Measurements from ENCODE around the gene ARHGEF40. TPM values are rescaled to one million over a fixed set of nuclear protein-coding genes. Genes with fewer than 3 reads are reported as not detected.

Gene ARHGEF40
- polyA plus RNA-seq, 3 donors from 2014 or later: 0.23 to 0.35 TPM; not detected in 1

DNA sequence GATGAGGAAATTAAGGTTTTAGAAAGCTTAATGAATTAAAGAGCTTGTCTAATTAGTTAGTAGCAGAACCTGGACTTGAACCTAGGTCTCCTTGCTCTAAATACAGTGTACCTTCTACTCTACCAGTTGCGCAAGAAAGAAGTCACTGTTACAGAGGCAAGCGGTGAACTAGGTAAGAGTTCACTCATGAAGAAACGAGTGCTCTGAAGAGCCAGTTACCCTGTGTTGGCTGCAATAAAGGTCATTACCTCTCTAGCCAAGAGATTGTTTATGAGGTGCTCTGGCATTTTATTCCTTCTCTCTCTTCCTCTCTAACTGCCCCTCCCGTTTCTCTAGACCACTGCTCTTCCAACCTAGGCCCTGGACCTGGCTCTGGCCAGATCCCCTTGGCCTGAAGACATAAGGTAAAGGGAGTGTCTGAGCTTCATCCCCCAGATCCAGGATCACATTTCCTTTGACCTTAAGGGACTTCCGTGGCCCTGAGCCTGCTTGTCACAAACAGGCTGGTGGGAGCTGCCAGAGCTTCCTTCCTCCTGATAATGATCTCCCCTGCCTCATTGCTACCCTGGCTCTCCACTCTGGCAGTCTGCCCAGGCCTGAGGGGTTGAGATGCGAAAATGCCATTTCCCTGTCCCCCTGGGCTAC, 26.0 kb upstream of the ARHGEF40 start:
- DNase-seq: no peak
- Mint-ChIP-seq H3K4me3 (no peak overlapping the region), H3K9me3 (no peaks in the 10 kb centered on the region), H3K4me1 (no peaks in the 10 kb centered on the region), H3K36me3 (no peaks in the 10 kb centered on the region), H3K27ac (no peak overlapping the region), H3K27me3 (ENCODE audit: low read depth in 3 of 3) (peaks cover 4 to 6% (median 5%) of the 10 kb centered on the region in 3 donors)

DNA sequence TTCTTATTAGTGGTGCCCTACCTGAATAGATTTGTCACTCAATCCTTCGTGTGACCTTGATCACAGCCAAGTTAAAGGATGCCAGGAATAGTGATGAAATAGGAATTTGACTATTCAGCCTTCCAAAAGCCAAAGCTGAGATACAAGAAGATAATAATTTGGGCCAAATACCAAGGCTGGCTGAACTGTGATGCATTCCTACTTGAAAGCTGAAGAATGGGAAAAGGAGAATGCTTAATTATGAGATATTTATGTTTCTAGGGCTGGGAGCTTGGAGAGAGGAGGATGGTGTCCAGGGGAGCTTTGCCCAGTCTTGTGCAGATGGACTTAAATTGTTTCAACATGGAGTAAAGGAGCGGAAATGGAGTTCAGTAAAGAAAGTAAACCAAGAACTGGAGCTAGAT, 22.7 kb upstream of the ARHGEF40 start:
- no peaks in the 10 kb centered on the region for H3K36me3 Mint-ChIP-seq
- H3K4me3 Mint-ChIP-seq: no peak overlapping the region
- H3K9me3 Mint-ChIP-seq: no peaks in the 10 kb centered on the region
- no peaks in the 10 kb centered on the region for H3K4me1 Mint-ChIP-seq
- H3K27ac Mint-ChIP-seq: no peak overlapping the region
- peaks cover 3 to 6% (median 4%) of the 10 kb centered on the region in 3 donors for H3K27me3 Mint-ChIP-seq (ENCODE audit: low read depth in 3 of 3)
- no peak for DNase-seq

DNA sequence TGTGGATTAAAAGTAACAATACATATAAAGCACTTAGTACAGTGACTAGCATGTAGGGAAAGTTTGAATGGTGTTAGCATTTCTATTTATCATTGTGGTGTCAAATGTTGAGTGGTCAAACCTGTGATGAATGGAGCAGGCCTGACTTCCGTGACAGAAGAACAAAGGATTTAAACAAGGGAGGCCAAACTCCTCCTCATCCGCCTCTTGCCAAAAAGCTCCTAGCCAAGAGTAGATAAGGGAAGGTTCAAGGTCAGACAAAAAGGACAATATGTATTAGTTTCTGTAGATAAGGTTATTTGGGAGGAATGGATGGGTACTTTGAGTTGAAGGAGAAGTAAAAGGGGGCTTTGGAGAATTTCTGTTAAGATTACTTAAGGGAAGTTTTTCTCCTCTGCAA, 21.5 kb upstream of the ARHGEF40 start:
- no peak for DNase-seq
- no peaks in the 10 kb centered on the region for H3K4me1 Mint-ChIP-seq
- no peak overlapping the region for H3K4me3 Mint-ChIP-seq
- peaks cover 0 to 2% (median 2%) of the 10 kb centered on the region in 3 donors for H3K27me3 Mint-ChIP-seq (ENCODE audit: low read depth in 3 of 3)
- H3K9me3 Mint-ChIP-seq: no peaks in the 10 kb centered on the region
- no peaks in the 10 kb centered on the region for H3K36me3 Mint-ChIP-seq
- no peak overlapping the region for H3K27ac Mint-ChIP-seq

DNA sequence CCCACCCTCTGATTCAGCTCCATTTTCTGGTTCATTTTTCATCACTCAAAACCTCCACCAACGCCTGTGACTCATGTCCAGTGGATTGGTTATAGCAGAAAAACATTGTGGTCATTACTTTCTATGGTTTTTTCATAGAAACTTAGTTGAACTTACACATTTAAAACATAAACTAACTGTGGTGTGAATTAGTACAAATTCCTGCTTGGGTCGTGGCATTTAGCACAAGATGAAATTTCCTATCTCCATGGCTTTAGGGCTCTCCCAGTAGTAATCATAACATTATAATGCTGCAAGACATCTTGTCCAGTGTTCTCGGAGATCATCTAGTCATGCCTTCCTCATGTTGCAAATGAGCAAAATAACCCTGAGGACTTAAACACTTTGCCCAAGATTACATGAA, 20.8 kb upstream of the ARHGEF40 start:
- no peak overlapping the region for H3K27ac Mint-ChIP-seq
- peaks cover 0 to 2% (median 2%) of the 10 kb centered on the region in 3 donors for H3K27me3 Mint-ChIP-seq (ENCODE audit: low read depth in 3 of 3)
- H3K9me3 Mint-ChIP-seq: no peaks in the 10 kb centered on the region
- H3K4me3 Mint-ChIP-seq: no peak overlapping the region
- no peaks in the 10 kb centered on the region for H3K4me1 Mint-ChIP-seq
- DNase-seq: no peak
- H3K36me3 Mint-ChIP-seq: no peaks in the 10 kb centered on the region

DNA sequence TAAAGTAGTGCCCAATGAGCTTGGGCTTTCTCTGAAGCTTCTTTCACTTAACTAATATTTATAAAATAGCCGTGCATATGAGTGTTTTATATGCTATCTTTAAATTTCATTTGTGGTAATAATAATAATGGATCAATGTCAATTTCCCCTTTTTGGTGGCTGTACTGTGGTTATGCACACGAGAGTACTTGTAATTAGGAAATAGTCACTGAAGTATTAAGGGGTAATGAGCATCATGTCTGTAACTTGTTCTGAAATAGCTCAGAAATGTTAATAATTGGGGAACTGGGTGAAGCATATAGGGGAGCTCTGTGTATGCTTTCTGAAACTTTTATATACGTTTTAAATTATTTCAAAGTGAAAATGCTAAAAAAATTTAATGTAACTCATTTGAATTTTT, 19.5 kb upstream of the ARHGEF40 start:
- Mint-ChIP-seq H3K9me3 (no peaks in the 10 kb centered on the region), H3K27ac (no peak overlapping the region), H3K27me3 (ENCODE audit: low read depth in 3 of 3) (peaks cover 0 to 2% (median 0%) of the 10 kb centered on the region in 3 donors), H3K36me3 (no peaks in the 10 kb centered on the region), H3K4me1 (no peaks in the 10 kb centered on the region), H3K4me3 (no peak overlapping the region)
- no peak for DNase-seq

DNA sequence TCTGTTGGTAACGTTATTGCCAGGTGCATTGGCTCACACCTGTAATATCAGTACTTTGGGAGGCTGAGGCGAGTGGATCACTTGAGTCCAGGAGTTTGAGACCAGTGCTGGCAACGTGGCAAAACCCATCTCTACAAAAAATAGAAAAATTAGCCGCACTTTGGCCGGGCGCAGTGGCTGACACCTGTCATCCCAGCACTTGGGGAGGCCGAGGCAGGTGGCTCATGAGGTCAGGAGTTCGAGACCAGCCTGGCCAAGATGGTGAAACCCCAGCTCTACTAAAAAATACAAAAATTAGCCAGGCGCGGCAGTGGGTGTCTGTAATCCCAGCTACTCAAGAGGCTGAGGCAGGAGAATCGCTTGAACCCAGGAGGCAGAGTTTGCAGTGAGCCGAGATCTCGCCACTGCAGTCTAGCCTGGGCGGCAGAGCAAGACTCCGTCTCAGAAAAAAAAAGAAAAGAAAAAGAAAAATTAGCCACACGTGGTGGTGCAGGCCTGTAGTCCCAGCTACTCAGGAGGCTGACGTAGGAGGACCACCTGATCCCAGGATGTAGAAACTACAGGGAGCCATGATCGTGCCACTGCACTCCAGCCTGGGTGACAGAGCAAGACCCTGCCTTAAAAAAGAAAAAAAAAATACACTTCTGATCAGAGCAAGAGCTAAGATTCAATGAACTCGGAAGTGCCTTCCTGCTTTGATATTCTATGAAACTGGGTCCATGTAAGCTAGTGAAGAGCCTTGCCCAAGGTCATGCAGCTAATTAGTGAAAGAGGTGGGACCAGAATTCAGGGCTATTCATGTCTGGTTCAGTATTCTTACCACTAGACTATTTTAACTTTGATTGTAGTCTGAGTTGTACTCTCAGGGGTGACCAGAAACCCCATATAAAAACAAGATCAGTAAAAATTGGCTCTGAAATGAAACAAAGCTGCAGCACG, 16.7 kb upstream of the ARHGEF40 start:
- no peak for DNase-seq
- Mint-ChIP-seq H3K36me3 (no peaks in the 10 kb centered on the region), H3K27me3 (ENCODE audit: low read depth in 3 of 3) (peaks cover 0 to 7% (median 2%) of the 10 kb centered on the region in 3 donors), H3K4me1 (no peaks in the 10 kb centered on the region), H3K4me3 (no peak overlapping the region), H3K9me3 (no peaks in the 10 kb centered on the region), H3K27ac (no peak overlapping the region)

DNA sequence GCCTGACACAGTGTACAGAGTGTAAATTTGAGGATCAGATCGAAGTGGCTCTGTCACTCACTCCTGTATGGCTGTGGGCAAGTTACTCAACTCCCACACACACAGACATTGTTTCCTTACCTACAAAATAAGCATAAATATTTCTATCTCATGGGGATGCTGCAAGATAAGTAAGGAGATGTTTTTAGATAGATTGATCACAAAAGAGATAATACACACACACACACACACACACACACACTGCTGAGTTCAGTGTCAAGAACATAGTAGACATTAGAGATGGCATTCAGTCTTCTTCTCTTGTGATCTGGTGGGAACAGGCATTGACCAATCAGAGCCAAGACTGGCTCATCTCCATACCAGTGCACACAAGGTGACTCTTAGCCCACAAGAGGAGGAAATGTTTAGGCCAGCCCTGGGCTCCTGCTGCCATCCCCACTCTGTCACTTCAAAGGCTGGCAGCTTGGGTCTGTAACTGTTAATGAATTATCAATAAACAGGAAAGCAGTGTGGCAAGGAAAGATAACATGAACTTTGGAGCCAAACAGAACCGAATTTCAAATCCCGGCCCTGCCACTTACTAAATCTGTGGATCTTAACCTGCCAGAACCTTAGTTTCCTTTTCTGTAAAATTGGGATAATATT, 15.9 kb upstream of the ARHGEF40 start:
- H3K4me3 Mint-ChIP-seq: no peak overlapping the region
- peaks cover 0 to 7% (median 2%) of the 10 kb centered on the region in 3 donors for H3K27me3 Mint-ChIP-seq (ENCODE audit: low read depth in 3 of 3)
- H3K36me3 Mint-ChIP-seq: no peaks in the 10 kb centered on the region
- H3K4me1 Mint-ChIP-seq: no peaks in the 10 kb centered on the region
- DNase-seq: no peak
- no peak overlapping the region for H3K27ac Mint-ChIP-seq
- no peaks in the 10 kb centered on the region for H3K9me3 Mint-ChIP-seq

DNA sequence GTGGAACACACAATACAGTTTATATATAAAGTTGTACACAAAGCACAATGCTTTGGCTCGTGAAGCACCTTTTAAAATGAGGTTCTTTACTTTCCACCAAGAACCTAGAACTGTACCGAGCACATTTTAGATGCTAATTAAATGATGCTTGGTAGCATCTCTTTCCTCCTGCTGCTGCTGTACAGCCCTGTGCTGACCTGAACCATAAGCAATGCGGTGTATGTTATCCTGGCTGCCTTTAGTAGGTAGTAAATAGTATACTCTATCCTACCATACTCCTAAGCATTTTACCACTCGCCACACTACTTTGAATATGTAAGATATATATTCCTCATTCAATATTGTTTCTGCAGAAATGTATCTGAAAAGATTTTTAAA, 15.3 kb upstream of the ARHGEF40 start:
- Mint-ChIP-seq H3K27ac (no peak overlapping the region), H3K4me3 (no peak overlapping the region), H3K9me3 (no peaks in the 10 kb centered on the region), H3K4me1 (no peaks in the 10 kb centered on the region), H3K27me3 (ENCODE audit: low read depth in 3 of 3) (peaks cover 0 to 7% (median 2%) of the 10 kb centered on the region in 3 donors), H3K36me3 (no peaks in the 10 kb centered on the region)
- no peak for DNase-seq

DNA sequence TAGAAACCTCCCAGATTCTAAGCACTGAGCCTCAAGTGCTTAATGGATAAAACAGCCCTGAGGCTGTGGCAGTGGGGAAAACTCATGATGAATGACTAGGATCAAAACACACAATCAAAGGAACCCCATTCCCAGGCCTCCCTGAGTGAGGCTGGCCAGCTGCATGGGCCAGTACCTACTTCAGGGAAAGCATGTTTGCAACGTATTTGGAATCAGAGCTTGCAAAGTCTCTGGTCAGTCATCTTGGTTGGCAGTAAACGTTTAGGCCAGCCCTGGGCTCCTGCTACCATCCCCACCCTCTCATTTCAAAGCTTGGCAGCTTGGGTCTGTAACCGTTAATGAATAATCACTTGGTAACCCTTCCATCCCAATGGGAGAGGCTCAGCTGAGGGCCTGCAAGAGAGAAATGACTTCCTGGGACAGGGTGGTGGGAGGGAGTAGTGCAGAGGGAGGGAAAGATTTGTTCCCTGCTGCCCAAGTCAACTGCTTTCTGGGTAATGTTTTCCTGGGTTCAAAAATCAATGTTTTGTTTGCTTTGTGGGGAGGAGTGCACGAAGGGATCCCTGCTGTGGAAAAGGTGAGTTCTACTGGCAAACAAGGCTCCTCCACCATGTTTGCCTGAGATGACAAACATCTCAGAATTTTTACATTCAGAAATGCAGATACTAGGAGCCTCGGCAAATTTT, 14.5 kb upstream of the ARHGEF40 start:
- Mint-ChIP-seq H3K36me3 (no peaks in the 10 kb centered on the region), H3K4me3 (no peak overlapping the region), H3K9me3 (no peaks in the 10 kb centered on the region), H3K27me3 (ENCODE audit: low read depth in 3 of 3) (peaks cover 0 to 7% (median 2%) of the 10 kb centered on the region in 3 donors), H3K4me1 (no peaks in the 10 kb centered on the region), H3K27ac (no peak overlapping the region)
- no peak for DNase-seq

DNA sequence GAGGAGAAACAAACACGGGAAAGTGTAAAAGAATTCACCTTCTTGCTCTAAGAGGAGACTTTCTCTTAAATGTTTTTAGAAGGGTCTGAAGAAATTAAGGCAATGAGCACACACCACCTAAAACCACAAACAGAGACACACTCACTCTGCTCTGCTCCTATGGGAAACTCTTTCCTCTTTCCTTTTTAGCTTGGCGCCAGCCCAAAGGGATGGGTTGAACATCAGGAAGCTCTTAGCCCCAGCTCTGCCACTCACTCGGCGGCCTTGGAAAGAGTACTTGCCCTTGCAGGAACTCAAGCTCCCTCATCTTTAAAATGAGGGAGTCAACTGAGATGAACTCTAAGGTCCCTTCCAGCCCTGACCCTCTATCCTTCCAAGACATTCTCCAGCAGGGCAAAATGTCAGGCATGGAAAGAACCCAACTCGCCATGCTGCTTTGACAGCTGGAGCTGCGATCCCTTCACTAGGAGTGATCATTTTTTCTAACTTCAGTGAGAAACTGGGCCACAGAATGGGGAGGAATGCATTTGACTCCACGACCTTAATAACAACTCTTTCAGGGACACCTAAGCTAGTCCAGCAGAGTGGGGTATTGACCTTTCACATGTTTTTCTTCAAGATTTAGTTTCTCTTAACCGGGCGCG, 13.5 kb upstream of the ARHGEF40 start:
- no peak overlapping the region for H3K4me3 Mint-ChIP-seq
- no peaks in the 10 kb centered on the region for H3K4me1 Mint-ChIP-seq
- H3K27ac Mint-ChIP-seq: no peak overlapping the region
- H3K36me3 Mint-ChIP-seq: no peaks in the 10 kb centered on the region
- H3K27me3 Mint-ChIP-seq (ENCODE audit: low read depth in 3 of 3): peaks cover 0 to 7% (median 2%) of the 10 kb centered on the region in 3 donors
- DNase-seq: no peak
- no peaks in the 10 kb centered on the region for H3K9me3 Mint-ChIP-seq

DNA sequence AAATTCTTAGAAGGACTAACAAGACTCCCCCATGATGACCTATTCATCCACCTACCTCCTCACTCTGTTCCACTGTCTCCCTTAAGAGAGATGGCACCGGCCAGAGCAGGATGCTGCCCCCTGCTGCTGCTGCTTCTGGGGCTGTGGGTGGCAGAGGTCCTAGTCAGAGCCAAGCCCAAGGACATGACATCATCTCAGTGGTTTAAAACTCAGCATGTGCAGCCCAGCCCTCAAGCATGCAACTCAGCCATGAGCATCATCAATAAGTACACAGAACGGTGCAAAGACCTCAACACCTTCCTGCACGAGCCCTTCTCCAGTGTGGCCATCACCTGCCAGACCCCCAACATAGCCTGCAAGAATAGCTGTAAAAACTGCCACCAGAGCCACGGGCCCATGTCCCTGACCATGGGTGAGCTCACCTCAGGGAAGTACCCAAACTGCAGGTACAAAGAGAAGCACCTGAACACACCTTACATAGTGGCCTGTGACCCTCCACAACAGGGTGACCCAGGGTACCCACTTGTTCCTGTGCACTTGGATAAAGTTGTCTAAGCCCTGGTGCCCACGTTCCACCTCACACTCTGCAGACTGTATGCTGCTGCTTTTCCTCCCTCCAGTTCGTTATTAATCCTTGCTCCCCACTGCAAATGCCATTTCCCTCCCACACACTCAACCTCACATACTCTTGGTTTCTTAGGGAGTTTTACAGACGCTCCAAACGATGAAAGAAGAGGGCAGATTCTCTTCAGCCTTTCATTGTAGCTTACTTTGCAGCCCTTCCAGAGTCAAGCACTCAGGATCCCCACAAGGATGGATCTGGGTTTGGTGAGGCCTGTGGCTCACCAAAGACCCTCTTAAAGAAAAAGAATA, 12.1 kb upstream of the ARHGEF40 start, which contains the start of gene RNASE8:
TSS of gene RNASE8 (plus strand) at position 20 of the 873 bp plus-strand sequence. CDS start at position 91, 71 bp downstream.
- no peaks in the 10 kb centered on the region for H3K4me1 Mint-ChIP-seq

DNA sequence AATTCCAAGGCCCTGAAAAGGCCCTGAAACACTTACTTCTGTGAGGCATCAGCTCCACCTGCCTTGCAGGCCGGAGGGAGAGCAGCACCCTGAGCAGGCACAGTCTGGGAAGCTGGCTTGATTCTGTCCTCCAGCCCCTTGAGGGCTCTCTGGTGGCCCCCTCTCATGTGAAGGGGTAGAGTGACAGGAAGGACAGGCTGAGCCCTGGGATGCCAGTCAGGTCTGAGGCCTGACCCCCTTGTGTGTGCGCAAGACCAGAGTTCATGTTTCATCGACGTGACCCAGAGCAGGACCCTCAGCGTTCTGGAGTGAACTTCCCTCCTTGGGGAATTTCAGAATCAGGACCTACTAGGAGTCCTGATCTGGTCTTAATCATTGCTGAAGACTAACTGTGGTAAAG, 11.2 kb upstream of the ARHGEF40 start:
- peaks cover 2 to 17% (median 8%) of the 10 kb centered on the region in 3 donors for H3K27me3 Mint-ChIP-seq (ENCODE audit: low read depth in 3 of 3)
- H3K9me3 Mint-ChIP-seq: no peaks in the 10 kb centered on the region
- no peak overlapping the region for H3K4me3 Mint-ChIP-seq
- H3K27ac Mint-ChIP-seq: no peak overlapping the region
- H3K4me1 Mint-ChIP-seq: no peaks in the 10 kb centered on the region
- H3K36me3 Mint-ChIP-seq: no peaks in the 10 kb centered on the region
- DNase-seq: no peak

More for the DNA sequence above, 12.1 kb upstream of the ARHGEF40 start, which contains the start of gene RNASE8:
- Mint-ChIP-seq H3K9me3 (no peaks in the 10 kb centered on the region), H3K27ac (no peak within 1 kb of the TSS), H3K4me3 (no peak within 1 kb of the TSS), H3K36me3 (no peaks in the 10 kb centered on the region), H3K27me3 (ENCODE audit: low read depth in 3 of 3) (peaks cover under 1 to 10% (median 9%) of the 10 kb centered on the region in 3 donors)
- no peak for DNase-seq
